Measurements from ENCODE around the gene PRDM16.

Gene PRDM16

GRCh38 chr1:3128431-3129132, 59.6 kb downstream of the PRDM16 start:
- DNase-seq = no peak

GRCh38 chr1:3129133-3129490, 60.1 kb downstream of the PRDM16 start:
- no peak for DNase-seq

- DNase-seq = no peak
Observed at GRCh38 chr1:3130268-3130667, 61.3 kb downstream of the PRDM16 start.

GRCh38 chr1:3132660-3133059, 63.7 kb downstream of the PRDM16 start:
- no peak for DNase-seq

GRCh38 chr1:3133686-3134085, 64.7 kb downstream of the PRDM16 start:
- DNase-seq = no peak

- no peak for DNase-seq
Observed at GRCh38 chr1:3134381-3135072, 65.5 kb downstream of the PRDM16 start.

GRCh38 chr1:3135073-3135702, 66.2 kb downstream of the PRDM16 start:
- no peak for DNase-seq

GRCh38 chr1:3135744-3136455, 66.9 kb downstream of the PRDM16 start:
- DNase-seq = no peak

GRCh38 chr1:3136532-3136931, 67.5 kb downstream of the PRDM16 start:
- DNase-seq = no peak

GRCh38 chr1:3137111-3138100, 68.4 kb downstream of the PRDM16 start:
- no peak for DNase-seq

- DNase-seq = no peak
Observed at GRCh38 chr1:3138623-3139151, 69.7 kb downstream of the PRDM16 start.

GRCh38 chr1:3139451-3139852, 70.4 kb downstream of the PRDM16 start:
- DNase-seq = no peak

GRCh38 chr1:3139871-3140361, 70.9 kb downstream of the PRDM16 start:
- DNase-seq = no peak

- no peak for DNase-seq
Observed at GRCh38 chr1:3140437-3140836, 71.4 kb downstream of the PRDM16 start.

GRCh38 chr1:3141129-3141528, 72.1 kb downstream of the PRDM16 start:
- DNase-seq = no peak

- DNase-seq = no peak
Observed at GRCh38 chr1:3141836-3142235, 72.8 kb downstream of the PRDM16 start.

GRCh38 chr1:3142236-3142635, 73.2 kb downstream of the PRDM16 start:
- no peak for DNase-seq

GRCh38 chr1:3142751-3143150, 73.7 kb downstream of the PRDM16 start:
- no peak for DNase-seq

GRCh38 chr1:3145532-3146325, 76.7 kb downstream of the PRDM16 start:
- DNase-seq = no peak

- no peak for DNase-seq
Observed at GRCh38 chr1:3146458-3146857, 77.5 kb downstream of the PRDM16 start.

GRCh38 chr1:3146907-3147306, 77.9 kb downstream of the PRDM16 start:
- no peak for DNase-seq
